ENCODE measurements around the gene RPS18. TPM values are rescaled to one million over a fixed set of nuclear protein-coding genes. Genes with fewer than 3 reads are reported as not detected.

Gene RPS18
- total and polyA plus RNA-seq, 9 of the 15 experiments (the other 6 are each of a cell fraction or from before 2014, with no cell fraction given): 5,023 to 17,516 (median 8,131) TPM

DNA sequence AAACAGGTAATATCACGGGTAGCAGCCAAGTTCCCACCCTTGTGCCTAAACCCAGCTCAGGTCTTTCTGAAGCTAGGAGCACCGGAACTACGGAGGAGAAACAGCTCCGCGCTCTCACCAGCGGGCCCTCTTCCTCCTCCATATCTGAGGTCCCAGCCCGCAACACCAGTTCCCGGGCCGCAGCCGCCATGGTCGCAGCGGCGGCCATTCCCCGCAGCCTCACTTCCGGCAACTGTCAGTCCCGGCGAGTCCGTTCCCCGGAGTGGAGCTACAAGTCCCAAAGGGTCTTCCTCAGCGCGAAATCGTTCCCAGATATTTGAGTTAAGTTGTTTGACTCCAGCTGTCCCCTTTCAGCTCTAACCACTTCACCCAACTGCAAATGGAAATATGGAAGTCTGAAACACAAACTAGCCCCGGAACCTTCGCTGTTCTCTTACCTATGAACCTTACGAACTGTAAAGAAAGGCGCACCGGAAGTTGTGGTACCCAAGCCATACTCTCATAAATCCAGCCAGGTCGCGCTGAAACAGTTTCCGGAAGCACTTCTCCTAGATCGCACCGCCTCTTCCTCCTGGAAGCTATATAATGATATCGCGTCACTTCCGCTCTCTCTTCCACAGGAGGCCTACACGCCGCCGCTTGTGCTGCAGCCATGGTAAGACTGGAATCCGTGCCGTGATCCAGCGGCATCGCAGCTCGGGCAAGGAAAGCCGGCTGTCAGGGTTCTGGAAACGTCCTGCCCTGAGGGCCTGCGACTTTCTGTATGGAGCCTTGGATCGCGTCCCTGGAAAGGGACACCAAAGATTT, at the start of gene RPS18, which contains the start of gene VPS52 (continued):
- TF ChIP-seq RBBP5 (IDR thresholded peaks at IDR 0.05; ENCODE audit: borderline replicate concordance, insufficient read depth, low read length, poor library complexity, severe bottlenecking) (peak; percentile 100), CHD1 (IDR thresholded peaks at IDR 0.05; ENCODE audit: low read length) (peak; percentile 89), ARNT (IDR thresholded peaks at IDR 0.05) (peak; percentile 83 to 97; a peak in 3 of 4 replicates), CBFA2T3 (IDR thresholded peaks at IDR 0.05) (peak; percentile 81), ZBTB1 (CRISPR knock-in tag; IDR thresholded peaks at IDR 0.05; ENCODE audit: borderline replicate concordance, low read depth) (no peak), SREBF2 (CRISPR knock-in tag; IDR thresholded peaks at IDR 0.05) (peak; percentile 94), TFAM (CRISPR knock-in tag; conservative IDR thresholded peaks at IDR 0.05) (no peak), STAT5B (CRISPR knock-in tag; IDR thresholded peaks at IDR 0.05) (no peak), EGR1 (conservative IDR thresholded peaks at IDR 0.05) (no peak), MAFG (tag; conservative IDR thresholded peaks at IDR 0.05) (no peak), TCF7 (IDR thresholded peaks at IDR 0.05; ENCODE audit: borderline replicate concordance) (peak; percentile 79), MCM7 (IDR thresholded peaks at IDR 0.05) (no peak), KAT2B (IDR thresholded peaks at IDR 0.05; ENCODE audit: low read depth, low read length) (peak; percentile 83), WHSC1 (IDR thresholded peaks at IDR 0.05; ENCODE audit: low read length) (no peak), ZFP30 (CRISPR knock-in tag; IDR thresholded peaks at IDR 0.05; ENCODE audit: borderline replicate concordance) (no peak; the same call in 1 of the 2 replicates), ETS1 (conservative IDR thresholded peaks at IDR 0.05; ENCODE audit: control insufficient read depth, low read depth, low read length) (peak; percentile 83), MLX (CRISPR knock-in tag; conservative IDR thresholded peaks at IDR 0.05) (peak; percentile 40 to 87; a peak in 2 of 4 replicates), RCOR1 (IDR thresholded peaks at IDR 0.05; ENCODE audit: borderline replicate concordance in 1 of 2, low read depth in 2 of 2, low read length in 2 of 2) (peak; percentile 47 to 56; a peak in 3 of 4 replicates), SUPT5H (IDR thresholded peaks at IDR 0.05) (peak; percentile 100), ZFP91 (CRISPR knock-in tag; IDR thresholded peaks at IDR 0.05) (no peak), ZNF75A (CRISPR knock-in tag; IDR thresholded peaks at IDR 0.05) (0 out of 2 replicates have a peak, but pooled peaks have one; percentile 39)
- TF ChIP-seq, protein P1, sequence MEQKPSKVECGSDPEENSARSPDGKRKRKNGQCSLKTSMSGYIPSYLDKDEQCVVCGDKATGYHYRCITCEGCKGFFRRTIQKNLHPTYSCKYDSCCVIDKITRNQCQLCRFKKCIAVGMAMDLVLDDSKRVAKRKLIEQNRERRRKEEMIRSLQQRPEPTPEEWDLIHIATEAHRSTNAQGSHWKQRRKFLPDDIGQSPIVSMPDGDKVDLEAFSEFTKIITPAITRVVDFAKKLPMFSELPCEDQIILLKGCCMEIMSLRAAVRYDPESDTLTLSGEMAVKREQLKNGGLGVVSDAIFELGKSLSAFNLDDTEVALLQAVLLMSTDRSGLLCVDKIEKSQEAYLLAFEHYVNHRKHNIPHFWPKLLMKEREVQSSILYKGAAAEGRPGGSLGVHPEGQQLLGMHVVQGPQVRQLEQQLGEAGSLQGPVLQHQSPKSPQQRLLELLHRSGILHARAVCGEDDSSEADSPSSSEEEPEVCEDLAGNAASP (IDR thresholded peaks at IDR 0.05): no peak
- TF ChIP-seq, protein P2, sequence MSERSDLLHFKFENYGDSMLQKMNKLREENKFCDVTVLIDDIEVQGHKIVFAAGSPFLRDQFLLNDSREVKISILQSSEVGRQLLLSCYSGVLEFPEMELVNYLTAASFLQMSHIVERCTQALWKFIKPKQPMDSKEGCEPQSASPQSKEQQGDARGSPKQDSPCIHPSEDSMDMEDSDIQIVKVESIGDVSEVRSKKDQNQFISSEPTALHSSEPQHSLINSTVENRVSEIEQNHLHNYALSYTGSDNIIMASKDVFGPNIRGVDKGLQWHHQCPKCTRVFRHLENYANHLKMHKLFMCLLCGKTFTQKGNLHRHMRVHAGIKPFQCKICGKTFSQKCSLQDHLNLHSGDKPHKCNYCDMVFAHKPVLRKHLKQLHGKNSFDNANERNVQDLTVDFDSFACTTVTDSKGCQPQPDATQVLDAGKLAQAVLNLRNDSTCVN (CRISPR knock-in tag; IDR thresholded peaks at IDR 0.05): peak; percentile 71

Data from K562 (cell line).